Endothelial cell (in vitro differentiated cells): ENCODE measurements around the gene METAP2. TPM values are rescaled to one million over a fixed set of nuclear protein-coding genes. Genes with fewer than 3 reads are reported as not detected.

Experiments used
- DNase-seq: peaks from one replicate; pipeline ENCODE4 v3.0.0; 2021; ENCODE audit warnings: low spot score
- H3K27ac Mint-ChIP-seq: one replicate; pipeline ENCODE4 v1.8.0; 2021; ENCODE audit warnings: mixed read lengths, inconsistent platforms; ENCODE audit not compliant: unreplicated experiment
- H3K27me3 Mint-ChIP-seq: one replicate; pipeline ENCODE4 v1.8.0; 2021; ENCODE audit warnings: mild to moderate bottlenecking, moderate library complexity, mixed read lengths, inconsistent platforms; ENCODE audit not compliant: unreplicated experiment
- H3K36me3 Mint-ChIP-seq: one replicate; pipeline ENCODE4 v1.8.0; 2021; ENCODE audit warnings: mild to moderate bottlenecking, low read depth, mixed read lengths, inconsistent platforms; ENCODE audit not compliant: unreplicated experiment
- H3K4me1 Mint-ChIP-seq: one replicate; pipeline ENCODE4 v1.8.0; 2021; ENCODE audit warnings: mild to moderate bottlenecking, mixed read lengths, inconsistent platforms; ENCODE audit not compliant: unreplicated experiment
- H3K4me3 Mint-ChIP-seq: one replicate; pipeline ENCODE4 v1.8.0; 2021; ENCODE audit warnings: mild to moderate bottlenecking, mixed read lengths, inconsistent platforms; ENCODE audit not compliant: unreplicated experiment
- H3K9me3 Mint-ChIP-seq: one replicate; pipeline ENCODE4 v1.8.0; 2021; ENCODE audit warnings: mixed read lengths, inconsistent platforms; ENCODE audit not compliant: unreplicated experiment
- total RNA-seq: library from RNA; stranded (reverse); fragmentation: NEBNext Ultra II Directional; extraction: Animal tissue kit (Norgen Biotek cat#: 25700); gene quantifications from one replicate; pipeline ENCODE4 v1.2.1, GENCODE V29; 2021; ENCODE audit not compliant: unreplicated experiment
- TF ChIP-seq, protein P1 (sequence below): fragments of 200-600 bp; sonication (generic); IDR thresholded peaks from one replicate; pipeline ENCODE4 v1.5.0; 2021; ENCODE audit warnings: antibody characterized with exemption; ENCODE audit not compliant: unreplicated experiment

Gene METAP2
- total RNA-seq, 1 donor from 2014 or later, result 69.6 TPM

GRCh38 chr12:95553197-95553943 is 79.4 kb downstream of the METAP2 start:
- peaks cover 4% of the 10 kb centered on the region for H3K36me3 Mint-ChIP-seq
- no peak overlapping the region for H3K4me3 Mint-ChIP-seq
- no peak overlapping the region for H3K27ac Mint-ChIP-seq
- DNase-seq, result no peak
- TF ChIP-seq, protein P1, sequence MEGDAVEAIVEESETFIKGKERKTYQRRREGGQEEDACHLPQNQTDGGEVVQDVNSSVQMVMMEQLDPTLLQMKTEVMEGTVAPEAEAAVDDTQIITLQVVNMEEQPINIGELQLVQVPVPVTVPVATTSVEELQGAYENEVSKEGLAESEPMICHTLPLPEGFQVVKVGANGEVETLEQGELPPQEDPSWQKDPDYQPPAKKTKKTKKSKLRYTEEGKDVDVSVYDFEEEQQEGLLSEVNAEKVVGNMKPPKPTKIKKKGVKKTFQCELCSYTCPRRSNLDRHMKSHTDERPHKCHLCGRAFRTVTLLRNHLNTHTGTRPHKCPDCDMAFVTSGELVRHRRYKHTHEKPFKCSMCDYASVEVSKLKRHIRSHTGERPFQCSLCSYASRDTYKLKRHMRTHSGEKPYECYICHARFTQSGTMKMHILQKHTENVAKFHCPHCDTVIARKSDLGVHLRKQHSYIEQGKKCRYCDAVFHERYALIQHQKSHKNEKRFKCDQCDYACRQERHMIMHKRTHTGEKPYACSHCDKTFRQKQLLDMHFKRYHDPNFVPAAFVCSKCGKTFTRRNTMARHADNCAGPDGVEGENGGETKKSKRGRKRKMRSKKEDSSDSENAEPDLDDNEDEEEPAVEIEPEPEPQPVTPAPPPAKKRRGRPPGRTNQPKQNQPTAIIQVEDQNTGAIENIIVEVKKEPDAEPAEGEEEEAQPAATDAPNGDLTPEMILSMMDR, result no peak
- peaks cover 14% of the 10 kb centered on the region for H3K4me1 Mint-ChIP-seq
- no peaks in the 10 kb centered on the region for H3K27me3 Mint-ChIP-seq
- no peaks in the 10 kb centered on the region for H3K9me3 Mint-ChIP-seq

DNA sequence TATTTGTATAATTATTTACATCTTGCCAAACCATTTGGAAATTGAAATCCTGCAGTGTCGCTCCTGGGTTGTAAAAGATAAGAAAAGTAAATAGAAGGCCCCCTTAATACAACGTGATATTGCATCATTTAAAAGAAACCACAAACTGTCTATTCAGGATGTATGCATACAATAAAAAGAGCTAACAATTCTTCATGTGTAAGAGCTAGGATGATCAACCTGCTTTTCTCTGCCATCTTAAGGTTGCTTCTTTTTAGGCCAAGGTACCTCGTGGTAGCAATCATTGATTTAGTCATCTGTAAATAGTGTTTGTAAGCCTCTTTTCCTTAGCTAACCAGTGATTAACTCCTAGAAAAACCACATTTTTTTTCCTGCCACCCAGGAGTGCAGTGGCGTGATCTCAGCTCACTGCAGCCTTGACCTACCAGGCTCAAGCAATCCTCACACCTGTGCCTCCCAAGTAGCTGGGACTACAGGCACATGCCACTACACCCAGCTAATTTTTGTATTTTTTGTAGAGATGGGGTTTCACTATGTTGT is 80.7 kb downstream of the METAP2 start:
- no peaks in the 10 kb centered on the region for H3K9me3 Mint-ChIP-seq
- H3K4me1 Mint-ChIP-seq, result peaks cover 14% of the 10 kb centered on the region
- TF ChIP-seq, protein P1, result no peak
- H3K4me3 Mint-ChIP-seq, result no peak overlapping the region
- H3K27me3 Mint-ChIP-seq, result no peaks in the 10 kb centered on the region
- H3K27ac Mint-ChIP-seq, result no peak overlapping the region
- DNase-seq, result no peak
- H3K36me3 Mint-ChIP-seq, result peaks cover under 1% of the 10 kb centered on the region

DNA sequence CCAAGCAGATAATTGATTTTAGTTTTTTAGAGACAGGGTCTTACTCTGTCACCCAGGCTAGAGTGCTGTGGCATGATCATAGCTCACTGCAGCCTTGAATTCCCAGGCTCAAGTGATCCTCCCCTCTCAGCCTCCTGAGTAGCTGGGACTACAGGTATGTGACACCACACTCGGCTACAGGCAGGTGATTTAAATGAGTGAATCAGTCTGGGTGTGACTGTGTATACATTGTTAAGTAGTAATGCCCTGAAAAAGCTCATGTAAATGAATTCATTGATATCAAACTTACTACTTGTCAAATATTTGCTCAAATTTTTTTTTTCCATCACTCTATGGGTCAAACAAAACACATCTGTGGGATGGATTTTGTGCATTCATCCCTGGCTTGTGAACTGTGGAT is 83.7 kb downstream of the METAP2 start:
- Mint-ChIP-seq H3K27ac (no peak overlapping the region), H3K27me3 (no peaks in the 10 kb centered on the region), H3K4me1 (no peaks in the 10 kb centered on the region), H3K36me3 (no peaks in the 10 kb centered on the region), H3K4me3 (no peak overlapping the region), H3K9me3 (no peaks in the 10 kb centered on the region)
- TF ChIP-seq, protein P1, result no peak
- no peak for DNase-seq

Other genes with a start within 250 kb of the METAP2 start
- 10.4 TPM for gene USP44, start 77.3 kb downstream of the METAP2 start, total RNA-seq